AG10803 (cell line): ENCODE results near the gene SHH.

Experiments used
- DNase-seq: peaks from one replicate; pipeline ENCODE4 v3.0.0; 2010; ENCODE audit warnings: low read depth
- H3K4me3 ChIP-seq: 2 replicates; pipeline ENCODE4 v1.5.1; 2011; ENCODE audit warnings: mild to moderate bottlenecking, low read length, control low read depth
- TF ChIP-seq, protein P1 (sequence below): conservative IDR thresholded peaks from 2 replicates; pipeline ENCODE4 v1.5.1; 2011; ENCODE audit warnings: mild to moderate bottlenecking, low read length, control low read depth, inconsistent platforms

SHH gene

DNA sequence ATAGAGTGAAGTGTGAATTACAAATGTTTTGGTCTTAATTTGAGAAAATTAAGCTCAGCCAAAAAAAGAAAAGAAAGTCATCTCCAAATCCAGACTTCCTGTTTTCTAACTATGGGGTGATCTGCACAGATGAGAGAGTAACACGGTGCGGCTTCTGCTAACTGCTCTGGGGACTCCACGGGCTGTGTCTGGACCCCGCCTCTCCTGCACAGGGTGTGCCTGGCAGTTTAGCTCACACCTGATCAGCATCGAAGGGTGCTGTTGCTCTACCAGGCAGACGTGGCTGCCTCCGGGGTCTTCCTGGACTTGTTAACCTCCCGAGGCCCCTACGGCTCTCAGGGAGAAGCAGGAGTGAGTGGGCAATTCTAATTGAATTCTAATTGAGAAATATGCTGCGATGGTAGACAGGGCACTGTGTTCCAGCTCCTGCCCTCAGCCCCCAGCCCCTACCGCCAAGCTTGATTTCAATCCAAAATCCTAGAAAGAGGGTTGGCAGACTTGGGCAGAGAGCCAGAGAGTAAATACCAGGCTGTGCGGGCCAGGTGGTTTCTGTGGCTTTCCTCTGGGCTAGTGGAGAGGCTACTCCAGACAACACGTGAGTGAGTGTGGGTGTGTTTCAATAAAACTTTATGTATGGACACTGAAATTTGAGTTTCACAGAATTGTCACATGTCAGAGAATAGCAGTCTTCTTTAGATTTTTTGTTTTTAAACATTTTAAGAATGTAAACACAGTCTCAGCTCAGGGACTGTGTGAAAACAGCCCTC, 13.4 kb downstream of the SHH start:
- TF ChIP-seq, protein P1, sequence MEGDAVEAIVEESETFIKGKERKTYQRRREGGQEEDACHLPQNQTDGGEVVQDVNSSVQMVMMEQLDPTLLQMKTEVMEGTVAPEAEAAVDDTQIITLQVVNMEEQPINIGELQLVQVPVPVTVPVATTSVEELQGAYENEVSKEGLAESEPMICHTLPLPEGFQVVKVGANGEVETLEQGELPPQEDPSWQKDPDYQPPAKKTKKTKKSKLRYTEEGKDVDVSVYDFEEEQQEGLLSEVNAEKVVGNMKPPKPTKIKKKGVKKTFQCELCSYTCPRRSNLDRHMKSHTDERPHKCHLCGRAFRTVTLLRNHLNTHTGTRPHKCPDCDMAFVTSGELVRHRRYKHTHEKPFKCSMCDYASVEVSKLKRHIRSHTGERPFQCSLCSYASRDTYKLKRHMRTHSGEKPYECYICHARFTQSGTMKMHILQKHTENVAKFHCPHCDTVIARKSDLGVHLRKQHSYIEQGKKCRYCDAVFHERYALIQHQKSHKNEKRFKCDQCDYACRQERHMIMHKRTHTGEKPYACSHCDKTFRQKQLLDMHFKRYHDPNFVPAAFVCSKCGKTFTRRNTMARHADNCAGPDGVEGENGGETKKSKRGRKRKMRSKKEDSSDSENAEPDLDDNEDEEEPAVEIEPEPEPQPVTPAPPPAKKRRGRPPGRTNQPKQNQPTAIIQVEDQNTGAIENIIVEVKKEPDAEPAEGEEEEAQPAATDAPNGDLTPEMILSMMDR: no peak
- no peak for DNase-seq
- no peak overlapping the region for H3K4me3 ChIP-seq

DNA sequence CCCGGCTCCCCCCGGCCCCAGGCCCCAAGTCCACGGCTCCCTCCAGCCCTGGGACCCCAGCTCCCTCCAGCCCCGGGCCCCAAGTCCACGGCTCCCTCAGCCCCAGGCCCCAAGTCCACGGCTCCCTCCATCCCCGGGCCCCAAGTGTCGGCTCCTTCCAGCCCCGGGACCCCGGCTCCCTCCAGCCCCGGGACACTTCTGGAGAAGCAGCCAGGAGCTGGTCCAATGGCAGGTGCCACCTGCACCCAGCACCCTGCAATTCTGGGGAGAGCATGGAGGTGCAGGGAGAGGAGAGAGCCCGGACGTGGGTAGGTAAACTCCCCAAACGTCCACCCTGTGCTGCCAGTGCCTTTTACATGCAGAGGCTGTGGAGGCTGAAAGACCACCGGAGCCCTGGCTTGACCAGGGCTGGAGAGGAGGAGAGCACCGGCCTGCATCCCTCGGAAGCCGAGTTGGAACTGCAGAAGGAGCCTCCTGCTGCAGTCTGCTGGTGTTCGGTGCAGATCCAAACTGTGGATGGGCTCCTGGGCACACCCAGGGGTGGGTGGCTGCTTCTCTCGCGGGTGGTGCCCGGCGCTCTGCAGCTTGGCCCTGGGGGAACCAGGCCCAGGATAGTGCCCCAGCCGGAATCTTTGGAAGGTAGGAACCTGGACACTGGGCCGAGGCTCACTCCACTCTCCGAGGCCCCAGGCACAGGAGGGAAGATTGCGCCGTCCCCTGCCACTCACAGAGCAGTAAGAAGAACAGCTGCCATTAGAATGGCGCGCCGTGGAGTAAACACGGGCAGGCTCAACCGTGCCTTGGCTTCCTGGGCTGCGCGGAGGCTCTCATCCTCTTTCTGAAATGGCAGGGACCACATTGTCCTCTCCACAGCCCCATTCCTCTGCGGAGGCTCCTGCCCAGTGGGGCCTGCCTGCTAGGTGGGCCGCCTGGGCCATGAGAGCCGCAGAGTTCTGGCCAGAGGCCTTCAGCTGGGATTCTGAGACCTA, 14.7 kb downstream of the SHH start:
- no peak for DNase-seq
- TF ChIP-seq, protein P1: no peak
- no peak overlapping the region for H3K4me3 ChIP-seq

DNA sequence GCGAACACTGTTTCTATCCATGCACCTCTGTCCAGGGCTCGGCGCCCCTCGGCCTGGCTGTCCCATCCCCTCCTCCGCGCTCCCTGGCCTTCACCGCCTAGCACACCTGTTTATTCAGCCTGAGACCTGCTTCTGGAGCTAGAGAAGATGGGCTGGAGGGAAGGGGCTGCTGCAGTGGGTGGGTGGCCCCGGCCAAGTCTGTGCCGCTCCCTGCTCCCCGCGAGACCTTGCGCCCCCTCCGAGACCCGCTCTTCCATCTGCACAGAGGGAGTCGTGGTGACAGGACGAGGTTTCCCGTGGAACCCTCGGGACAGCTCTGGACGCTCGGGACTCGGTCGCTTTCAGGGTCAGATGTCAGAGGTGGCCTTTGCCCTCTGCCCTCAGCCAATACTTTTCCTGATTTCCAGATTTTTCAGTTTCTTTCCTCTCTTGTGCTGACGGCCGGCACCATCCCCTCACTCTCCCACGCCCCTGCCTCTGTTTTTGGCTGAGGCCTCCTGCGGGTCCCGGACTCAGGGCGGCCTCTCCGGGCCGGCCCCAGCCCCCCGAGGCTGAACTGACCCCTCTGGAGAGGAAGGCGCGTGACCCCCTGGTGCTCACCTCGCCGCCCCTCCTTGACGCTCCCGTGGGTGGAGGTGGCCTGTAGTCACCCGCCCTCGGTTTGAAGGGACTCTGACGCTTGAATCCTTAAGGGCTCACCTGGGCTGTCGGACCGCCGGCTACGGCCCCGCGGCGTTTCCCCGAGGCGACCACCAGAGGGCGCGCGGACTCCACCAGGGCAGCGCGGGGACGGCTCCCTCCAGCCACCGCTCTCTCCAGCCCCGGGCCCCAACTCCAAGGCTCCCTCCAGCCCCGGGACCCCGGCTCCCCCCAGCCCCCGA, 15.6 kb downstream of the SHH start:
- DNase-seq: no peak
- TF ChIP-seq, protein P1: peak; percentile 60
- H3K4me3 ChIP-seq: no peak overlapping the region

GRCh38 chr7:155795951-155796350, 16.3 kb downstream of the SHH start:
- DNase-seq: no peak
- TF ChIP-seq, protein P1: no peak
- H3K4me3 ChIP-seq: no peak overlapping the region

GRCh38 chr7:155795401-155795800, 16.9 kb downstream of the SHH start:
- TF ChIP-seq, protein P1: no peak
- no peak for DNase-seq
- H3K4me3 ChIP-seq: no peak overlapping the region

GRCh38 chr7:155794196-155794595, 18.1 kb downstream of the SHH start:
- DNase-seq: no peak
- H3K4me3 ChIP-seq: no peak overlapping the region
- TF ChIP-seq, protein P1: no peak
